ENCODE data around the gene RASGRP4.

DNA sequence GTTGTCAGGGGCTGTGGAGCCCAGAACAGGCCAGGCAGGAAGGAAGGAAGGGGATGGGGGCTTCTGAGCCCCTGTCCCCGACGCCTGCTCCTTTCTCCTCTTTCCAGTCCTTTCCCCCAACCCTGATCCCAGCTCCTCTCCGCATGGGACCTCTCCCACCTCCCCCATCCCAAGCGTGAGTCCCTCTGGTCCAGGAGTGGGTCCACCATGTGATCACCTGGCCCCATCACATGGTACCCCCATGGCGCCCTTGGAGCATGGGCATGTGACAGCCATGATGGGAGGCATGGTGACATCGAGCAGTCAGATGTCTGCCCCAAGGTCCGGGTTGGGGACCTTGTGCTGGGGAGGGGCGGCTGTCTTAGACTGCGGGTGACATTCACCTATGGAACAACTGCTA, 16.7 kb upstream of the RASGRP4 start:
- TF ChIP-seq CTCF (IDR thresholded peaks at IDR 0.05; ENCODE audit: insufficient read depth, low read depth, low read length) (no peak), EZH2 (IDR thresholded peaks at IDR 0.05; ENCODE audit: insufficient read depth, low read length) (no peak)
